ENCODE data around the gene GNAT1.
"Not testable (repeated sequence)": the region's sequence is repeated elsewhere in the genome, so short reads cannot be mapped to it uniquely, and the experiment has no call there.

The GNAT1 gene

GRCh38 chr3:50243543-50243895, 52.1 kb downstream of the GNAT1 start:
- no peak for DNase-seq

GRCh38 chr3:50244813-50245212, 53.4 kb downstream of the GNAT1 start:
- DNase-seq: not testable (repeated sequence)

GRCh38 chr3:50245251-50245745, 53.9 kb downstream of the GNAT1 start:
- no peak for DNase-seq

- peak; percentile 38 for DNase-seq
Observed at GRCh38 chr3:50245831-50246516, 54.6 kb downstream of the GNAT1 start.

- DNase-seq: no peak
Observed at GRCh38 chr3:50246517-50246954, 55.1 kb downstream of the GNAT1 start.

All from NCI-H2107 (cell line).